GM10847 (cell line): ENCODE data around the gene EXOSC7.

ENCODE experiments used
- POLR2A ChIP-seq: IDR thresholded peaks from 2 replicates; pipeline ENCODE4 v1.6.1; 2011; ENCODE audit not compliant: insufficient read length; ENCODE audit errors: extremely low read depth

Gene EXOSC7

DNA sequence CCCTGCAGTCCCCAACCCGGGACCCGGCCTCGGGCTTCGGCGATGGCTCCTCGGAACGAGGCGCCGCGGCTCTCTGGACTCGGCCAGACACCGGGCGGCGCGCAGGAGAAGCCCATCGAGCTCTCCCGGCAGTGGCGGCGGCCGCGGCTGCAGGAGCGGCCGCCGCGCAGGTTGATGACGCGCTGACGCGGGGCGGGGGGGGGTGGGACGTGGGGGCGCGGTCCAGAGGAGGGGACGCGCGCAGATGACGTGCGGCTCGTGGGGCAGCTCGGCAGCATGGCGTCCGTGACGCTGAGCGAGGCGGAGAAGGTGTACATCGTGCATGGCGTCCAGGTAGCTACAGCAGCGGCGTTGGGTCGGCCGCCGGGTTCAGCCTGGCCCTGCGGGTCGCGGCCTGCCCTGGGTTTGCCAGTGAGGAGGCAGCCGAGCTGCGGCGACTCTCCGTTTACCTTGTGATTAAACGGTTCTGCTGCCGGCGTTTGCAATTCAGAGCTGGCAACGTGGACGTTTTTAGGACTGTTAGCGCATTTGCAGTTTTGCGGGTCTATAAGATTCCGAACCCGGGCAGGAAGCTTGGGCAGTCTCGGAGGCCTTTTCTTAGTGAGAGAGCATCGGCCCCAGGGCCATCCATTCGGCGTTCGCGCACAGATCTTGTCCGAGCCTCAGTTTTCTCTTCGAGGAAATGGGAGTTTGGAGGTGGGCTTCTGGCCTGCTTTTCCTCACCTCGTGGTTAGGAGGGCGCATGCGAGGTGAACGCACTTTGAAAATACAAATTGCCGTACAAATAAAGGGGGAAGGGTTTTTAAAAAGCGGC lies at the start of gene EXOSC7, which contains the start of gene ZDHHC3:
Gene EXOSC7 (plus strand): TSS at position 243 of the 814 bp plus-strand sequence. CDS start 34 bp downstream, at position 277.
Gene ZDHHC3 (minus strand): TSS at position 173 of the 814 bp plus-strand sequence. CDS start 16,738 bp downstream, outside the sequence.
- TF ChIP-seq POLR2A = peak; percentile 74

- TF ChIP-seq POLR2A = no peak
Observed at GRCh38 chr3:44926921-44927320, 49.1 kb upstream of the EXOSC7 start.

- TF ChIP-seq POLR2A = no peak
Observed at GRCh38 chr3:44927371-44927770, 48.7 kb upstream of the EXOSC7 start.

- no peak for TF ChIP-seq POLR2A
Observed at GRCh38 chr3:44929782-44930181, 46.3 kb upstream of the EXOSC7 start.

GRCh38 chr3:44930911-44931310 lies 45.1 kb upstream of the EXOSC7 start:
- no peak for TF ChIP-seq POLR2A

GRCh38 chr3:44931791-44932190 lies 44.3 kb upstream of the EXOSC7 start:
- TF ChIP-seq POLR2A = no peak

DNA sequence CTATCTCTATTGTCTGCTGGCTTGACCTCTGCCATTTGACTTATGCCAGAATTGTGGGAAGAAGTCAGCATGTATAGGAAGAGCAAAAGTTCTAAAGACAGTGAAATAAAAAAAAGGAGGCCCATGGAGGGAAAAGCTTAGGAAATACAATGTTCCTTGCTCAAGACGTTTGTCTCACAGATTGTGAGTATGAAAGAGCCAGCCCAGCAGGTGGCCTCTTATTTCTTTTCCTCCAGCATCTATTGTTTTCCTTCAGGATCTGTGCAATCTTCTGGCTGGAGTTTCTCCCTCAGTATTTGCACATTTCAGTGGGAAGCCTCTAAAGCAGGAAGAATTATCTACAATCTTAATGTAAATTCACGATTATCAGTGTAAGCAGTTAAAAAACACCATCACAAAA lies 43.8 kb upstream of the EXOSC7 start:
- no peak for TF ChIP-seq POLR2A

GRCh38 chr3:44932986-44933944 lies 42.8 kb upstream of the EXOSC7 start:
- no peak for TF ChIP-seq POLR2A

DNA sequence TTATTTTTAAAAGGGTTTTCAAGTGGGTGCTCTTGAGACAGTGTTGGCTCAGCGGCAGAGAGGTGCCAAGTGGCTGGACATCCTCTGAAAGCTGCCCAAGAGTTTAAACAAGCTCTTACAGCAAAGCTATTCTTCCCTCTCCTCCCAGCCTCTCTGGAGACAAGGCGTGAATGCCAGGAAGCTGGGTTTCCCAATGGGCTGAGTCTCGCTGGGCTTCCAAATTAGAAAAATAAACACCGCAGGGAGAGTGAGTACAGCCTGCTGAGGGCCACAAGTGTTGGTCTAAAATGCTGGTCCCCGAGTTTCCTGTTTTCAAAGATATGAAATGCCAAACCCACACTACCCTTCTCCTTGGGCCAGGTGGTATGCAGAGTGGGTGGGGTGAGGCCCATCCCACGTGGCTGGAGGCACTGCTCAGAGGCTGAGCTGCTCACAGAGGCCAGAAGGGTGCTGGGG lies 36.4 kb upstream of the EXOSC7 start:
- no peak for TF ChIP-seq POLR2A

- TF ChIP-seq POLR2A = no peak
Observed at GRCh38 chr3:44942202-44942921, 33.7 kb upstream of the EXOSC7 start.

DNA sequence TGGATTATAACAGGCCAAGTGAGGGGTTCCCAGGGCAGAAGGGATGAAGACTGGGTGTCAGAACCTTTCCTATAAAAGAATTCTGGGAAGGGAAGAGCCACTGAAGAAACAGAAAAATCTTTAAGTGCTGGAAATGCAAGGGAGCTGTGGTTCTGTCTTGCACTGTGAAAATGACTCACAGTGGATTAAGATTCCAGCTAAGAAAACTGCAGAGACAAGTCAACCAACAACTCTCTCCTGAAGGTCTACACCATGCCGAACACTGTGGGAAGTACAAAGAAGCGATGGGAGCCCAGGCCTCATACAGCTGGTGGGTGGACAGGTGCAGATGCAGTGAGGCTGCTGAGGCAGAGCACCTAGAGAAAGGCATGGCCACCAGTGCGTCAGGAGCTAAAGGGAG lies 27.8 kb upstream of the EXOSC7 start:
- TF ChIP-seq POLR2A = no peak

DNA sequence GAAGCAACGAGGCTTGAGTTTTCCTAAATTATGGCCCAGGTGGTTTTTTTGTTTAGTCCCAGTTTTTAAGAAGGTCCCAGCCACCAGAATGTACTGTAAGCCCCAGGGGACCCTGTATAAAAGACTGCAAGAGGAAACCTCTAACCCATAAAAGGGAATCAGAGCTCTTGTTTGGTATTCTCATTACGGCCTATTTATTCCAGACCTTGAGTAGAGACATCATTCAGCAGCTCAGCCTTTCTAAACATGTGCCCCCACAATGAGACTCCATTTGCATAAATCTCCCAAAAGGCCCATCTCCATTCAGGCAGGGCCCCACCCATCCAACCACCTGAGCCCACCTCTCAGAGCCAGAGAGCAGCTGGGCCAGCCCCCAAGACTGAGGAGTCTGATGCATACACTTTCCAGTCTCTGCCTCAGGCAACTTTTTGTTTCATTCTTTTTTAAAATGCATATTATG lies 25.7 kb upstream of the EXOSC7 start:
- TF ChIP-seq POLR2A = no peak

DNA sequence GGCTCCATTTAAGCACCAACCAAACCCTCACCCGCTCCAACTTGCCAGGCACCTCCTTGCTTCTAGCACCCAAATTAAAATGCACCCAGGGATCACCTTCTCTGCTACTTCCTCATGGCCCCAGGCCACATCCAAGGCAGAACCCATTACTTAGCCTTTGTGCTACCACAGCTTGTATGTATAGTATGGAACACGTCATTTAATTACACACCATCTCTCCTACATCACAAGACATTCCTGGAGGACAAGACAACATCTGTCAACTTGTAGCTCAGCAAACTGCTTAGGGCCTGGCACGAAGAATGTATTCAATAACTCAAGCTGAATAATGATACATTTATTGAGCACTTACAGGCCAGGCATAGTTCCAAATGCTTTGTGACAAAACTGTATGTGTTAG lies 23.4 kb upstream of the EXOSC7 start:
- TF ChIP-seq POLR2A = no peak

DNA sequence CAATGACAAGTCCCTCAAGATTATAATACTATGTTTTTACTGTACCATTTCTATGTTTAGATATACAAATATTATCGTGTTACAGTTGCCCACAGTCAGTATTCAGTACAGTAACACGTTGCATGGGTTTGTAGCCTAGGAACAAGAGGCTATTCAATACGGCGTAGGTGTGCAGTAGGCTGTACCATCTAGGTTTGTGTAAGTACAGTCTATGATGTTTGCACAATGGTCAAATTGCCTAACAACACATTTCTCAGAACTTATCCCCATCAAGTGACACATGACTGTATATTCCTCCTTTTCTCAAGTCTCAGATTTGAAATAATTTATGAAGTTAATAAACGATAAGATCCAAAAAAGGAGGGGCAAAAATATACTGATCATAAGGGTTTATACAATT lies 21.7 kb upstream of the EXOSC7 start:
- no peak for TF ChIP-seq POLR2A

- no peak for TF ChIP-seq POLR2A
Observed at GRCh38 chr3:44954962-44955361, 21.1 kb upstream of the EXOSC7 start.

DNA sequence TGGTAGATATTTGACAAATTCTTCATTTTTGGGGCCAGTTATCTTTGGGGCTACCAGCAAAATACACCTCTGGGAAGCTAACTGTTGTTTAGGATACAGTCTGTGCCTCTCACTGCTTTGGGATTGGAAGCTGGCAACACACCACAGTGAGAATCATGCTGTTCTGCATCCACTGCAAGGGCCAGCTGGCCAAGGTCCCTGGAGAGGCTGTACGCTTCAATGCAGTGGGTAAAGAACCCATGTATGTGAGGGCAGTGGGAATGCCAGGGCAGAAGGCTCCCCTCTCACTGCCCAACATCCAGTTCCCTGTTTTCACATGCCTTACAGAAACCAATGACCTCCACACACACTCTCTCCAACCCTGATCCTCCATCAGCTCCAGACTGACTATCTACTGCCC lies 20.1 kb upstream of the EXOSC7 start:
- no peak for TF ChIP-seq POLR2A

DNA sequence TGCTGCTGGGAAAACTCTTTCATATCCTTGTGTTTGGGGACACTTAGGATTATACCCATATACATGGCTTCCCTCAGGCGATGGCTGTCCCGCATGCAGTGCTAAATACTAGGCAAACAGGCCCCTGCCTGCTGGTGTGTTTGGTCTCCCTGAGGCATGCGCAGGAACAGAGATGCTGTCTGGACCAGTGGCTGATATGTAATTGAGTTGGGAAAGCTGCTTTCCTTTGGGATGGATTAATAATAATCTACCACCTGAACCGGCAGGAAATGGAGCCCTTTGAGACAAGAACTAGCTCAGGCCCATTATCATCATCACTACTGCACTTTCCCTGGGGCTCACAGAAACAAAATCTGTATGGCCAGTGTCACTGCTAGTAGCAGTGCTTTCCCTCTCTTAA lies 18.1 kb upstream of the EXOSC7 start:
- TF ChIP-seq POLR2A = no peak
